GM19372 (cell line): ENCODE data around the gene MAGI2.

Experiments
- ATAC-seq: cut with Tn5 transposase; IDR thresholded peaks from one replicate; pipeline ENCODE4 v1.9.1; 2021; ENCODE audit warnings: mild to moderate bottlenecking, low read depth, moderate library complexity; ENCODE audit not compliant: unreplicated experiment

Gene MAGI2

DNA sequence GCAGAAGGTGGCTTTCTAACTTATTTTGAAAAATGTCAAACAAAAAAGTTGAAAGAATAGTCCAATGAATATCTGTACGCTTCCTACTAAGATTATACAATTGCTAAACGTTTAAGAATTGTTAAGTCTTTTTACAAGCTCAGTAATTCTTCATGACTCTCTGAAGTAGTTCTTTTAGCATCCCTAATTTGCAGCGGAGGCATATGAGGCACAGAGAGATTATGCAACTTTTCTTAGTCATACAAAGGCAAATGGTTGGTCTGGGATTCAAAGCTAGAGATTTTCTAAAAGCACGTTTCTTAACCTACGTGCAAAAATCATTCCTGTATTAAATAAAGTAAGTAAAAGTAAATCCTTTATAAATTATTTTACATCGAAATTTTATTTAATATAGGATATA lies 254.2 kb downstream of the MAGI2 start:
- no peak for ATAC-seq

DNA sequence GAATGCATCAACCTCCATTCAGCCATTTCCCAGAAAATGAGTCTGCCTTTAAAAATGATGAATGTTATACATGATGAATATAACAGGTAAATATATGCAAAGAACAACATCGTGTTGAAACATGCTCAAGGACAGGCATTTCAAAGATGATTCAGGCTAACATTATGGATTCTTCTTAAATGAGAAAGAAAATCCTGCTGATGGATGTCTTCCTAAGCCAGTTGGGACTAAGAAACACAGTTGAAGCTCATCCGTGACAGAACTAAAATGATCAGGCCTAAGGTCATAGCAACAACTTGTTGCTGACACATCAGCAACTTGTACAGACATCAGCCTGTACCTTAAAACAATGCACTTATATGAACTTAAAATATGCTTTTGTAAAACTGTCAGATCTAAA lies 267.9 kb downstream of the MAGI2 start:
- no peak for ATAC-seq

DNA sequence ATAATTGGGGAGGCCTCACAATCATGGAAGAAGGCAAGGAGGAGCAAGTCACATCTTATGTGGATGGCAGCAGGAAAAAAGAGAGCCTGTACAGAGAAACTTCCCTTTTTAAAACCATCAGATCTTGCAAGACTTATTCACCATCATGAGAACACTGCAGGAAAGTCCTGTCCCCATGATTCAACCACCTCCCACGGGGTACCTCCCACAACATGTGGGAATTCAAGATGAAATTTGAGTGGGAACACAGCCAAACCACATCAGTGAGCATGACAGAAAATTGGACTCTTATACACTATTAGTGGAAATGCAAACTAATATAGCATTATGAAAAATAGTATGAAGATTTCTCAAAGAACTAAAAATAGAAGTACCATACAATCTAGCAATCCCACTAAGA lies 271.2 kb downstream of the MAGI2 start:
- ATAC-seq = no peak

DNA sequence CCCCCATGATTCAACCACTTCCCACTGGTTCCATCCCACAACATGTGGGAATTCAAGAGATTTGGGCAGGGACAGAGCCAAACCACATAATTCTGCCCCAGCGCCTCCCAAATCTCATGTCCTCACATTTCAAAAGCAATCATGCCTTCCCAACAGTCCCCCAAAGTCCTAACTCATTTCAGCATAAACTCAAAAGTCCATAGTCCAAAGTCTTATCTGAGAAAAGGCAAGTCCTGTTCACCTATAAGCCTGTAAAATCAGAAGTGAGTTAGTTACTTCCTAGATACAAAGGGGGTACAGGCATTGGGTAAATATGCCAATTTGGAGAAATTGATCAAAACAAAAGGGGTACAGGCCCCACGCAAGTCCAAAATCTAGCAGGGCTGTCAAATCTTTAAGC lies 272.9 kb downstream of the MAGI2 start:
- no peak for ATAC-seq

DNA sequence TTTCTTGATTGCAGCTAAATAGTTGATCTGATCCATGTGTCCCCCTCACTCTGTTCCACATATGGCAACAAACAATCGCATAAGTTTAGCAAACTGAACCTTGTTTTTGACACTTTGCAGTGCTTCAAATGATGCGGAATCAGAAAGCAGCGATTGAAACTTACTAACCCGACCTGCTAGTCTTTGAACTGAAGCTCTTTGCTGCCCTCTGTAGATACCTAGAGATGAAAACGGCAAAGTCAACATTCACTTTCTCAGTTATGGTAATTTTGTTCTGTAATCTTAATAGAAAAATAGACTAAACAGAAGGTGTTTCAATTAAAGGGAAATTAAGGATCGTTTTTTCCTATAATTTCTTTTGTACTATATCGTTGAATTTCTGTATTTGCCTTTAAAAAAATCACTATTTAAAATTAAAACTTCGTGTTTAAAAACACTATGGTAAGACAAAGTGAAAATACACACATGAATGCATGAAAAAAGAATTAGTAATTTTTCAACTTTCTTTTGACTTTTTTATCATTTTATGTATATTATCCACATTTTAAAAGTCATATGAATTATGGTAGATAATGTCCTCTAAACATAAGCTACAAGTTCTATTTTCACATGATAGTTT lies 276.5 kb downstream of the MAGI2 start:
- ATAC-seq = no peak

DNA sequence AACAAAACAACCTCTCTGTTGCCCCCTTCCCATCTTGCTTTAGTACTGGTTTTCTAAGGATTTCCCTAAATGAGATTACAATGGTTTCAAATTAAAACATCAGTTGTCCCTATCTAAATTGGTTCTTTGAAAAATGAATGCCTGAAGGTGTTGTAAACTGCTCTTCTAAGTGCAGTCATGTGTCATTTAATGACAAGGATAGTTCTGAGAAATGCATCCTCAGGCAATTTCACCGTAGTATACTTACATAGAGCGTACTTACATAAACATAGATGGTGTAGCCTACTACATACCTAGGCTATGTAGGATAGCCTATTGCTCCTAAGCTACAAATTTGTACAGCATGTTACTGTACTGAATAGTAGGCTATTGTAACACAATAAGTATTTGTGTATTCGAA lies 278.1 kb downstream of the MAGI2 start:
- no peak for ATAC-seq

DNA sequence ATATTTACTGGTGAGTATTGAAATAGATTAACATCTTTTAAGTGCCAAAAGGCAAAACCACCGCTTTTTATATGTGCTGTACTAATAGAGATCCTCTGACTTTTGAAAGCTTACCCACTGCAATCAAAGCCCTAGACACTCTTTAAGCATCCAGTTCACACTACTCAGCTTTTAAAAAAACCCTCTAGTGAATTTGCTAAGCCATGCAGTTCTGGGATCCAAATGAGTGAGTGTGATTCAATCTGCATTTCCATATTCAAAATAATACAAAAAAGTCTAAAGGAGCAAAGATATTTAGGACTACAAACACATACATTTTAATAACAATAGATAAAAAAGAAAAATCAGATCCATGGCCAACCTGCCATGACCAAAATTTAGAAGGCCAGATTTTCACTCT lies 288.2 kb downstream of the MAGI2 start:
- ATAC-seq = no peak

DNA sequence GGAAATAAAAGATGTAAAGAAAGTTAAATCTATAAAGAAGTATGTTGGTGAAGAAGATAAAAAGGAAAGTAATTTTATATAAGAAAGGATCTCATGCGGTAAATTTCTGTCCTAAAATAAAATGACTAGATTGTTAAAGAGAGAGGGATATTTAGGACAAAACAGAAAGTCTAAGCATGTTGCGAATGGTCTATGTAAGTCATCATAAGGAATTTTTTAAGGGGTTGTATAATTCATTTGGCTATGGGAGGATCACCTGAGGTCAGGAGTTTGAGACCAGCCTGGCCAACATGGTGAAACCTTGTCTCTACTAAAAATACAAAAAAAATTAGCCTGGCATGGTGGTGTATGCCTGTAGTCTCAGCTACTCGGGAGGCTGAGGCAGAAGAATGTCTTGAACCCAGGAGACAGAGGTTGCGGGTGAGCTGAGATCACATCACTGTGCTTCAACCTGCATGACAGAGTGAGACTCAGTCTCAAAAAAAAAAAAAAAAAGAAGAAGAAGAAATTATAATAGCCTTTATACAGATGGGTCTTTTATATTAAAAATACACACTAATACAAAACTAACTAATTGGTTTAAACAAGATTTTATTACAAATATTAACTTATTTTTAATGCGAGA lies 294.3 kb downstream of the MAGI2 start:
- ATAC-seq = no peak

DNA sequence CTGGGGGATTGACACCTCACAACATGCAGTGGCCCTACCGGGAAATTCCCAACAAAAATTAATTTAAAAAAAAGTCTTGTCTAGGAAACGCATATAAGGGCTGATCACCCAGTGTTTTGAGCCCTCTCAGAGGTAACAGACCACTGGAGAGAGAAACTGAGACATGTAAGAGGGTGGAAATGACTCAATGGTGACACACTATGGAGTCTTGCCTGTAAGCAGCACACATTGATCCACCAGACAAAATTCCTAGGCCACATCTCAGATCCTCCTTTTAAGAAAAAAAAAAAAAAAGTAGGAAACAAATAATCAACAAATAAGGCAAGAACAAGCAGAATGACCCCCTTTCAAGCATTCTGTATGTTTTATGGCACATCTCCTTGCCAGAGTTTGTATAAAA lies 296.2 kb downstream of the MAGI2 start:
- no peak for ATAC-seq

DNA sequence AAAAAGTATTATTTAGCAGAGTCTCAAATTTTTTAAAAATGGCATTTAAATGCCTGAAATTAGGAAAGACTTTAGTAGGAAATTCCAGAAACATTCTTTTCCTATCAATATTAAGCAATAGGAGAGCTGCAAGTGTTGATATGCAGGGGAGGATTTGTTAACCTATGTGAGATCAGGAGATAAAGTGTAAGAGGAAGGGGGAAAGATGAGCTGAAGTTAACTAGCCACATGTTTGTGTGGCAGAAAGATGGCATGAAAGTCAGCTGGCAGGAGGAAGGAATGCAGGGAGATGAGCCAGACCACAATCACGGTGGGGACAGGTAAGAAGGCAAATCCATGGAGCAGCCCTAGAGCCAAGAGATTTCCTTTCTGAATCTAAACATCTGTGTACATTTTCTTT lies 303.6 kb downstream of the MAGI2 start:
- ATAC-seq = no peak

DNA sequence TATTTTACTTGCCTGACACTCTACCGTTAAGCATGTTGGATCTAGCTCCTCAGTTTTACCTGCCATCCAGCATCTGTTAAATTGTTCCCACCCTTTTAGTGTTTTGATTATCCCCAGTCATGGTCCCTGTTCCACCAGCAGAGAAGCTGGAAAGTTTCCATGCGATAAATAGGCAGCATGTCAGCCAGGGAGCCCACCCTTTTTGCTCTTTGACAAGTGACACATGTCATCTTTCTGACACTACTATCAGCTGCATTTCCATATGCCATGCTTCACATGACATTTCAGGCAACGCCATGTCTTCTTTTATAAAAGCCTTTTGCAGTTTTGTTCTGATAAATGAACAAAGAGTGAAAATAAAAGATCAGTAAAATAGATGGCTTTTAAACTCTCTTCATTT lies 310.8 kb downstream of the MAGI2 start:
- ATAC-seq = no peak

DNA sequence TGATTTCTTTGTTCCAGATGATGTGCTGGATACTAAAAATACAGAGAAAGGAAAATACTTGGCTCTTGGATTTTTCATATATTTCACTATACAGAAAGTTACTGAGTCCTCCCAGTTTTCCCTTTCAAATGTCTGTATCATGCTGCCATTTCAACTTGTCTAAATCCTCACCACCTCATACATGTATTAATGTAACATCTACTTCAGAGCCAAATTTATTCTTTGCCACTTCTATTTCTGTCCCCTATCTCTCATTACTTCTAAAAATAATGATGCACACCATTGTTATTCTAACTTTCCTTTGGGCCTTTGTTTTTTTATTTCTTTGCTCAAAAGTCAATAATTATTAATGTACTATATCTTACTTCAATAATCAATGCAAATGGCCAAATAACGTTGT lies 312.2 kb downstream of the MAGI2 start:
- no peak for ATAC-seq

DNA sequence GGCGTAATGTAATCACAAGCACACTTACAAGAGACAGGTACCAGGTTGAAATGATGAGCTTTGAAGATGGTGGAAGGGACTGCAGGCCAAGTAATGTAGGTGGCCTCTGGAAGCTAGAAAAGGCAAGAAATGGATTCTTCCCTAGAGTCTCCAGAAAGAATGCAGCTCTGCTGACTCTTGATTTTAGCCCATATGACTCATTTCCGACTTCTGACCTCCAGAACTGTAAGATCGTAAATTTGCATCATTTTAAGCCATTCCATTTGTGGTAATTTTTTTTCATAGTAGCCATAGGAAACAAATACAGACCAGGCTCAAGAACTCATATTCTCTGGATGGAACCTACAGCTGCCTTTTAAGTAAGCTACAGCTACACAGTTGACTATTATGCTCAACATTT lies 315.5 kb downstream of the MAGI2 start:
- ATAC-seq = no peak

DNA sequence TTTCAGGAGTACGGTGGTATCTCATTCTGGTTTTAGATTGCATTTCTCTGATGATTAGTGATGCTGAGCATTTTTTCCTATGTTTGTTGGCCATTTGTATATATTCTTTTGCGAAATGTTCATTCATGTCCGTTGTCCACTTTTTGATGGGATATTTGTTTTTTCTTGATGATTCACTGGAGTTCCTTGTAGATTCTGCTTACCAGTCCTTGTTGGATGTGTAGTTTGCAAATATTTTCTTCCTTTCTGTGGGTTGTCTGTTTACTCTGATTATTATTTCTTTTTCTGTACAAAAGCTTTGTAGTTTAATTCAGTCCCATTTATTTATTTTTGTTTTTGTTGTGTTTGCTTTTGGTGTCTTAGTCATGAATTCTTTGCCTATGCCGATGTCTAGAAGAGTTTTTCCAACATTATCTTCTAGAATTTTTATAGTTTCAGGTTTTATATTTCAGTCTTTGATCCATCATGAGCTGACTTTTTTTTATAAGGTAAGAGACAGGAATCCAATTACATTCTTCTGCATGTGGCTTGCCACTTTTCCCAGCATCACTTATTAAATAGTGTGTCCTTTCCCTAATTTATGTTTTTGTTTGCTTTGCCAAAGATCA lies 320.5 kb downstream of the MAGI2 start:
- ATAC-seq = no peak

DNA sequence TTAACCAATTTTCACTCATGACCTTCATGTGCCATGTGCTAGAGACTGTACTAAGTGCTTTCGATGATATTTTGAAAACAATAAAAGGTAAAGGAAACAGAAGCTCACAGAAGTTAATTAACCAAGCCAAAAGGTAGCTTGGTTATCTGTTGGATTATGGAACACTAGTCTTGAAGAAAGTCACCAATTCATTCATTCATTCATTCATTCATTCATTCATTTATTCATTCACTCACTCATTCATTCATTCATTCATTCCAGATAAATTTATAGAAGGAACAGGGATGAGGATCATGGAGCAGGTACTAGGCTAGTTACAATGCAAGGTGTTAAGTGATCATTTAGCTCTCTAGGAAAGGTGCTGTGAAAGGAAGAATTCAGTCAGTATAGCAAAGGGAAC lies 322.8 kb downstream of the MAGI2 start:
- no peak for ATAC-seq

DNA sequence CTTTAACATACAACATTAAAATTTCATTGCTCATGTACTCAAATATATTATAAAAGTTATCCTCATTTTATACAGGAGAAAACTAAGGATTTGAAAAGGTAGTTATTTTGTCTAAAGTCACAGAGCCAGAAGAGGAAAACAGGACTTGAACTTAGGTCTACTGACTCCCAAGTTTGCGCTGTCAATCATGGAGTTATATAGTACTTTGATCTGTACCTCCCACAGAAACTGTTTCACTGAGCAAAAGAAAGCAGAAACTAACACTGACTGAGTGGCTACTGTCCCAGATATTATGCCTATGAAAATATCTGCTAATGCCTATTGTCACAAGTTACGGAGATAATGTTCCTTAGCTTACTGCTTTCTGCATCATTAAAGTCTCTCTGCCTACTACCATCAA lies 329.1 kb downstream of the MAGI2 start:
- no peak for ATAC-seq

DNA sequence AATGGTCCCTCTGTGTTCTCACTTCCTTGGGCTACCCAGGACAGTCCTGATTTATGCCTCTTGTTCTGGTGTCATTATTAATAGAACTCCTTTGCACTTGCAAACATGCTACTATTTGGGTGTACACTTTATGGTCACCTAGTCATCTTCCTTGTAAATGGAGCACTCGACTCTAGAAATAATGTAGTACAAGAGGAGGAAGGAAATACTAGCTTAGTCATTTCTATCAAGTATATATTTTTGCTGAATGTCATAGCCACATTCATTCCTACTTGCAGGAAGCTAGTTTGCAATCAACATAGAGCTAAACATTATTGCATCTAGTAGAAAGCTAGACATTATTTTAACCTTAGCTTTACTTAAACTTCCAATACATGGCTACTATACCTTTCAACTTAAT lies 335.3 kb downstream of the MAGI2 start:
- ATAC-seq = no peak

DNA sequence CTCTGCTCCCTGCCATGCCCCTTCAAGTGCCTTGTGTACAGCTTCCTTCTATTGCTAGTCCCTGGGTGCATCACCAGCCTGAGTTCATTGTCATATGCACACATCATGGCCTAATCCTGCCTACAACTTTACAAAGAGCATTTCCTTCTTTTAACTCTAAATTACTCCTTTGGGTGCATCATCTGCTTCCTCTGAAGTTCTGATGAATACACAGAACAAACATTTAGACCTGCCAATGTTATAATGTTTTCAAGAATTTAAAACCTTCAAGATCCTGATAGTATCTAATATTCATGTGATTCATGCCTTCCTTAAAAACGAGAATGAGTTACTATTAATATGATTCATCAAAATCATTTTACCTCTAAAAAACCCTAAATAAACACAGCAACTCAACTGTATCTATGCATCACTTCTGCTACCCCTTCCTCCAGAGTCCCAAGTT lies 357.1 kb downstream of the MAGI2 start:
- ATAC-seq = no peak

DNA sequence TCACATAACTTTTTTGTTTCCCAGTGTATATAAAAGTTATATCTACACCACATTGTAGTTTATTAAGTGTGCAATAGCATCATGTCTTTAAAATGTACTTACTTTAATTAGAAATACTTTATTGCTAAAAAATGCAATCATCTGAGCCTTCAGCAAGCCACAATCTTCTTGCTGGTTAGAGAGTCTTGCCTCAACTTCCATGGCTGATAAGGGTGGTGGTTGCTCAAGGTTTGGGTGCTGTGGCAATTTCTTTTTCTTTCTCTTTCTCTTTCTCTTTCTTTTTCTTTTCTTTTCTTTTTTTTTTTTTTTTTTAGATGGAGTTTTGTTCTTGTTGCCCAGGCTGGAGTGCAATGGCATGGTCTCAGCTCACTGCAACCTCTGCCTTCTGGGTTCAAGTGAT lies 360.0 kb downstream of the MAGI2 start:
- ATAC-seq = no peak

DNA sequence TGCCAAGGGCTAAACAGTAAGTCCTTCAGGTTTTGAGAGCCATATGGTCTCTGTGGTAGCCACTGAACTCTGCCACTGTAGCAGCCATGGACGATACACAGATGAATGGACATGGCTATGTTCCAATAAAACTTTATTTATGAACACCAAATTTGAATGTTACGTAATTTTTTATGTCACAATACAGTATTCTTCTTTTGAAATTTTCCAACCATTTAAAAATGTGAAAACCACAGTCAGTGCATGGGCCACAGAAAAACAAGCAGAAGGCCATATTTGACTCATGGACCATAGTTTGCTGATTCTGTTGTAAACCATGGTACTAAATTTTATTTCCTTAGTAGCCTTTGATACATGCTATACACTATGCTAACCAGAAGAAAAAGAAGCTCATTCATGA lies 361.8 kb downstream of the MAGI2 start:
- no peak for ATAC-seq

DNA sequence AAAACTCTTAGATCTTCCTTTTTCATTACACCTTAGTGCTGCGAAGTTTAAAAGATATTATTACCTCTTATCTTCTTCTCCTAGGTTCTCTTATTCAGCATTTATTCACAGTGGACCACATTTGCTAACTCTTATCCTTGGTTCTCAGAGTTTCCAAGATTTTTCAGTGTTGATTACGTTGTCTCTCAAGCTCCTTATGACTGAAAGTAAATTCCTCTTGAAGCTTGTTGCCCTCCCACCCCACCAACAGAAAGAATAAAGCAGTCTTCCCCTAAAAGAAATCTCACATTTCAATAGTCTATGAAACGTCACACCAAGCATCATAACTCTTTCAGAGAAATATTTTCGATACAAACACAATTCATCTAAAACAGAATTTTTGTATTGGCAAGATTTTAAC lies 362.5 kb downstream of the MAGI2 start:
- ATAC-seq = no peak

DNA sequence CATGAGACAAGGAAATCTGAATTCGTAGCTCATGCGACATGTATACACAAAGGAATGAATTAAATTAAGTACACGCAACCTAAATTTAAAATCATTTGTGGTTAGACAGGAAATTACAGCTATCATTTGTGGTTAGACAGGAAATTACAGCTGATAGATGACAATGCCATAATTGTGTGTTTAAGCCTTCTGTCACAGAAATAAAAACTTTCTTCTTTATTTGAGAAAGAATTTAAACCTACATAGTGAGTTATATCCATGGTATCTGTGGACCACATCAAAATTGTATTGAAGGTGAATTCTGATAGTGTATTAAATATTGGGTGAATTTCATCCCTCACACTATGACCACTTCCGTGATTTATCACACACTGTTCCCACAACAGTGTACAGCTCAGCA lies 362.9 kb downstream of the MAGI2 start:
- ATAC-seq = no peak
